MM.1S (cell line): ENCODE data around the gene CNOT10.

Experiments
- DNase-seq: peaks from one replicate; pipeline ENCODE4 v3.0.0-alpha.2; 2015
- H2AFZ ChIP-seq: fragments of 300-600 bp; sonication (generic); 2 replicates; pipeline ENCODE4 v1.6.0; 2016; ENCODE audit warnings: antibody characterized with exemption, low read length
- H3F3A ChIP-seq: fragments of 300-600 bp; sonication (generic); 2 replicates; pipeline ENCODE4 v1.6.1; 2016; ENCODE audit warnings: mild to moderate bottlenecking, antibody characterized with exemption, low read length, moderate library complexity, mixed read lengths; ENCODE audit not compliant: insufficient read depth
- H3K27ac ChIP-seq: fragments of 300-600 bp; sonication (generic); 2 replicates; pipeline ENCODE4 v1.5.1; 2016; ENCODE audit warnings: mild to moderate bottlenecking, low read length
- H3K27me3 ChIP-seq: fragments of 300-600 bp; sonication (generic); replicated peaks from 2 replicates; pipeline ENCODE4 v1.6.0; 2016; ENCODE audit warnings: low read length; ENCODE audit not compliant: insufficient read depth
- H3K36me3 ChIP-seq: fragments of 300-600 bp; sonication (generic); replicated peaks from 2 replicates; pipeline ENCODE4 v1.6.1; 2016; ENCODE audit warnings: mild to moderate bottlenecking, low read length, mixed read lengths; ENCODE audit not compliant: insufficient read depth
- H3K4me1 ChIP-seq: fragments of 300-600 bp; sonication (generic); 2 replicates; pipeline ENCODE4 v1.6.1; 2016; ENCODE audit warnings: low read length, mixed read lengths
- H3K4me2 ChIP-seq: fragments of 300-600 bp; sonication (generic); 2 replicates; pipeline ENCODE4 v1.6.0; 2016; ENCODE audit warnings: low read depth, low read length
- H3K4me3 ChIP-seq: fragments of 300-600 bp; sonication (generic); 2 replicates; pipeline ENCODE4 v1.5.1; 2016; ENCODE audit warnings: low read length, mixed read lengths
- H3K79me2 ChIP-seq: fragments of 300-600 bp; sonication (generic); 2 replicates; pipeline ENCODE4 v1.6.1; 2016; ENCODE audit warnings: mixed run types, low read length, mixed read lengths
- H3K9ac ChIP-seq: fragments of 300-600 bp; sonication (generic); 2 replicates; pipeline ENCODE4 v1.6.1; 2016; ENCODE audit warnings: low read length, mixed read lengths
- H3K9me2 ChIP-seq: fragments of 300-600 bp; sonication (generic); replicated peaks from 2 replicates; pipeline ENCODE4 v1.6.1; 2016; ENCODE audit warnings: mild to moderate bottlenecking, low read length, mixed read lengths; ENCODE audit not compliant: insufficient read depth
- H3K9me3 ChIP-seq: fragments of 300-600 bp; sonication (generic); replicated peaks from 2 replicates; pipeline ENCODE4 v1.6.1; 2016; ENCODE audit warnings: mild to moderate bottlenecking, low read length, mixed read lengths; ENCODE audit not compliant: insufficient read depth
- H4K20me1 ChIP-seq: fragments of 300-600 bp; sonication (generic); 2 replicates; pipeline ENCODE4 v1.6.1; 2016; ENCODE audit warnings: mild to moderate bottlenecking, low read length, moderate library complexity, mixed read lengths; ENCODE audit not compliant: insufficient read depth
- EZH2 ChIP-seq: fragments of 300-600 bp; sonication (generic); optimal IDR thresholded peaks from 2 replicates; pipeline ENCODE3; 2017; ENCODE audit warnings: low read depth, mild to moderate bottlenecking, antibody characterized with exemption, low read length, mixed read lengths
- EZH2phosphoT487 ChIP-seq: fragments of 300-600 bp; sonication (generic); IDR thresholded peaks from 2 replicates; pipeline ENCODE4 v1.6.1; 2018; ENCODE audit warnings: antibody characterized with exemption, low read length
- TF ChIP-seq, protein P1 (sequence below): fragments of 300-600 bp; sonication (generic); IDR thresholded peaks from 2 replicates; pipeline ENCODE4 v1.5.1; 2016; ENCODE audit warnings: antibody characterized with exemption, low read length, mixed read lengths

The CNOT10 gene

DNA sequence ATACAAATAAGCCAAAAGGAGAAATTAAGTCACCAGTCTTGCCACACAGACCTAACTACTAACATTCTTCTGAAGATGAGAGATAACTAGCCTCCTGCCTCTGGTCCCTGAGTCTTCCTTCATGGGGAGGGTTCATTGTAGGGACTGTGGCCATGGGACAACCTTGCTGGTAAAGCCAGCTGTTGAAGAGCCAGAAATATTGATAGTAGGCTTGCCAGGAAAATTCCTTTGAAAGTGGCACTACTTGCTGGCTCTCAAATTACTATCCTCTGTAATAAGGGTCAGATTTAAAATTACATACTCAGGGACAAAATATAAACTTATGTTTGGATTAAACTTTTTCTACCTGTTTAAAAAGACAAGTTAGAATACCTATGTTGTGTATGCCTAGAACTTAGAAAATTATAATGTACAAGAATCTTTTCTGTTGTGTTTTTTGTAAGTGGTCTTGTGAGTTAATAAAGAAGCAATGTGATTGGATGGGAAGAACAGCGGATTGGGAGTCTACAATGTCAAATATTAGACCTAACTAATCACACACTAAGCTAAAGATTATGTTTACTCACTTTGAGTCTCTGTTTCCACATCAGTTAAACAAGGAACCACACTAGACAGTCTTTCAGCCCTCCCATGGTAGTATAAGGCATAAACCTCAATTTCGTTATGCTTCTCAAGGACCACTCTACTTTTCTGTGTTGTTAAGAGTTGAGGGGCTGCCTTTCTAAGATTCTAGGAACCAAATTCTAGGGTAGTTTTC lies 72.8 kb downstream of the CNOT10 start:
- no peaks in the 10 kb centered on the region for H3K9me3 ChIP-seq
- H3K4me2 ChIP-seq = no peak overlapping the region
- H3K9me2 ChIP-seq = no peaks in the 10 kb centered on the region
- TF ChIP-seq, protein P1, sequence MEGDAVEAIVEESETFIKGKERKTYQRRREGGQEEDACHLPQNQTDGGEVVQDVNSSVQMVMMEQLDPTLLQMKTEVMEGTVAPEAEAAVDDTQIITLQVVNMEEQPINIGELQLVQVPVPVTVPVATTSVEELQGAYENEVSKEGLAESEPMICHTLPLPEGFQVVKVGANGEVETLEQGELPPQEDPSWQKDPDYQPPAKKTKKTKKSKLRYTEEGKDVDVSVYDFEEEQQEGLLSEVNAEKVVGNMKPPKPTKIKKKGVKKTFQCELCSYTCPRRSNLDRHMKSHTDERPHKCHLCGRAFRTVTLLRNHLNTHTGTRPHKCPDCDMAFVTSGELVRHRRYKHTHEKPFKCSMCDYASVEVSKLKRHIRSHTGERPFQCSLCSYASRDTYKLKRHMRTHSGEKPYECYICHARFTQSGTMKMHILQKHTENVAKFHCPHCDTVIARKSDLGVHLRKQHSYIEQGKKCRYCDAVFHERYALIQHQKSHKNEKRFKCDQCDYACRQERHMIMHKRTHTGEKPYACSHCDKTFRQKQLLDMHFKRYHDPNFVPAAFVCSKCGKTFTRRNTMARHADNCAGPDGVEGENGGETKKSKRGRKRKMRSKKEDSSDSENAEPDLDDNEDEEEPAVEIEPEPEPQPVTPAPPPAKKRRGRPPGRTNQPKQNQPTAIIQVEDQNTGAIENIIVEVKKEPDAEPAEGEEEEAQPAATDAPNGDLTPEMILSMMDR = no peak
- TF ChIP-seq EZH2 (no peak), EZH2phosphoT487 (no peak)
- no peaks in the 10 kb centered on the region for H3K4me1 ChIP-seq
- H4K20me1 ChIP-seq = no peaks in the 10 kb centered on the region
- no peak overlapping the region for H3K4me3 ChIP-seq
- no peaks in the 10 kb centered on the region for H3K36me3 ChIP-seq
- H3K9ac ChIP-seq = no peak overlapping the region
- no peaks in the 10 kb centered on the region for H3F3A ChIP-seq
- H3K79me2 ChIP-seq = no peaks in the 10 kb centered on the region
- H3K27ac ChIP-seq = no peak overlapping the region
- H2AFZ ChIP-seq = no peak overlapping the region
- DNase-seq = no peak
- no peaks in the 10 kb centered on the region for H3K27me3 ChIP-seq

DNA sequence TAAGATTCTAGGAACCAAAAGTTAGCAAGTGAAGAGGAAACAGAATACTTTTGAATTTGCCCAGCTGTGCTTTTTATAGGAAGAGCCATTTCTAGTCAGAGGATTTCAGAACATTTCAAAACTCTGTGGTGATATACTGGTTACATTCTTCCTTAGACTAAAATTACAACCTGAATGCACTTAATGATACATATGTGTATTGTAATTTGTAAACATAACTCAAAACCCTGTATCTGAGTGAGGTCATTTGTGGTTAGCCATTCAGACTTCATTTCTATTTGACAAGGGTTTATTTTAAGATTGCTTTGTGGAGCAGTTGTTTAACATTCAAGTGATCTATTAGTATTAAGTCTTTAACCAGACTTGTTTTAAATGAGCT lies 73.4 kb downstream of the CNOT10 start:
- H3K4me1 ChIP-seq = no peaks in the 10 kb centered on the region
- no peak overlapping the region for H2AFZ ChIP-seq
- DNase-seq = no peak
- H3K4me2 ChIP-seq = no peak overlapping the region
- H3K9ac ChIP-seq = no peak overlapping the region
- no peak for TF ChIP-seq EZH2
- no peak for TF ChIP-seq EZH2phosphoT487
- TF ChIP-seq, protein P1 = no peak
- no peaks in the 10 kb centered on the region for H3K36me3 ChIP-seq
- H3K27ac ChIP-seq = no peak overlapping the region
- H3F3A ChIP-seq = no peaks in the 10 kb centered on the region
- H3K9me2 ChIP-seq = no peaks in the 10 kb centered on the region
- H4K20me1 ChIP-seq = no peaks in the 10 kb centered on the region
- H3K27me3 ChIP-seq = no peaks in the 10 kb centered on the region
- no peaks in the 10 kb centered on the region for H3K79me2 ChIP-seq
- no peak overlapping the region for H3K4me3 ChIP-seq
- no peaks in the 10 kb centered on the region for H3K9me3 ChIP-seq

DNA sequence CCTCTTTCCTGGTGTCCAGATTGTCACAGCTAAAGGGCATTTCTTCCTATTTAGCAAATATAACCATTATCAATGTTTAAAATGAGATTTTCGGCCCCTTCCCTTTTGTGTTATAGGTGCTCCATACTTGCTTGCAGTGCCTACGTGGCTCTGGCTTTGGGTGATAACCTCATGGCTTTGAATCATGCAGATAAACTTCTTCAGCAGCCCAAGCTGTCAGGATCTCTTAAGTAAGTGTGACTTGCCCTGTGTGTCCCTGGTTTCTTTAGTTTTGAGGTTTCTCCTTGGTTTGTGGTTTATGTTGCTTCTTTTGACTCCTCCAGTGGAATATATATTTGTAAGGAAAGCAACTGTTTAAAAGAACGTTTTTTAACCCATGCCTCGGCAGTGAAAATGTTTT lies 74.4 kb downstream of the CNOT10 start:
- Histone ChIP-seq H3K79me2 (no peaks in the 10 kb centered on the region), H3K4me1 (no peaks in the 10 kb centered on the region), H3K27me3 (no peaks in the 10 kb centered on the region), H3K9ac (no peak overlapping the region), H3K9me3 (no peaks in the 10 kb centered on the region), H3K4me2 (no peak overlapping the region), H4K20me1 (no peaks in the 10 kb centered on the region), H3F3A (no peaks in the 10 kb centered on the region), H3K27ac (no peak overlapping the region), H3K9me2 (no peaks in the 10 kb centered on the region), H3K4me3 (no peak overlapping the region), H2AFZ (no peak overlapping the region), H3K36me3 (no peaks in the 10 kb centered on the region)
- DNase-seq = no peak
- TF ChIP-seq EZH2 = no peak
- TF ChIP-seq, protein P1 = no peak
- TF ChIP-seq EZH2phosphoT487 = no peak
